Breast epithelium (tissue), 3 donors: ENCODE results near the gene GPR37L1.

Experiments
- CTCF ChIP-seq, 3 donors: fragments of 450-650 bp; IDR thresholded peaks; one replicate each; pipeline ENCODE4 v1.5.1; 2016 to 2017; ENCODE audit warnings: antibody characterized with exemption in 3 of 3, mild to moderate bottlenecking in 3 of 3, moderate library complexity in 3 of 3
- POLR2A ChIP-seq: fragments of 450-650 bp; IDR thresholded peaks from one replicate; pipeline ENCODE4 v1.6.1; 2016; ENCODE audit warnings: antibody characterized with exemption, mild to moderate bottlenecking, moderate library complexity
- POLR2AphosphoS5 ChIP-seq, 3 donors: sonication (generic); formaldehyde crosslinking; IDR thresholded peaks; one replicate each; pipeline ENCODE4 v1.6.1; 2017; ENCODE audit warnings: antibody characterized with exemption in 3 of 3

GRCh38 chr1:202153284-202153683 is 30.6 kb downstream of the GPR37L1 start:
- no peak for TF ChIP-seq CTCF (IDR thresholded peaks at IDR 0.05)
- no peak for TF ChIP-seq POLR2A
- TF ChIP-seq POLR2AphosphoS5 (IDR thresholded peaks at IDR 0.05) = no peak
